HG03108 (cell line): Measurements from ENCODE around the gene NDST4.

Experiments
- ATAC-seq: cut with Tn5 transposase; IDR thresholded peaks from one replicate; pipeline ENCODE4 v1.9.1; 2021; ENCODE audit warnings: moderate library complexity; ENCODE audit not compliant: unreplicated experiment

NDST4 gene

GRCh38 chr4:115113506-115114106, at the start of gene NDST4:
Gene NDST4, minus strand, starts transcription at chr4:115113620. Its CDS starts 36,584 bp downstream, at chr4:115077036.
- no peak for ATAC-seq

- no peak for ATAC-seq
Observed at GRCh38 chr4:115159141-115159540, 45.7 kb upstream of the NDST4 start.

GRCh38 chr4:115158296-115158695, 44.9 kb upstream of the NDST4 start:
- ATAC-seq: no peak

- no peak for ATAC-seq
Observed at GRCh38 chr4:115154826-115155225, 41.4 kb upstream of the NDST4 start.

- no peak for ATAC-seq
Observed at GRCh38 chr4:115152965-115153364, 39.5 kb upstream of the NDST4 start.

GRCh38 chr4:115152081-115152480, 38.7 kb upstream of the NDST4 start:
- ATAC-seq: peak; percentile 63

GRCh38 chr4:115149106-115149505, 35.7 kb upstream of the NDST4 start:
- no peak for ATAC-seq

GRCh38 chr4:115145393-115146160, 32.2 kb upstream of the NDST4 start:
- no peak for ATAC-seq

GRCh38 chr4:115128037-115128436, 14.6 kb upstream of the NDST4 start:
- ATAC-seq: no peak

GRCh38 chr4:115126491-115126890, 13.1 kb upstream of the NDST4 start:
- no peak for ATAC-seq

GRCh38 chr4:115121351-115122043, 8.1 kb upstream of the NDST4 start:
- ATAC-seq: no peak

GRCh38 chr4:115119804-115120352, 6.5 kb upstream of the NDST4 start:
- ATAC-seq: no peak

GRCh38 chr4:115117651-115118050, 4.2 kb upstream of the NDST4 start:
- ATAC-seq: no peak

- no peak for ATAC-seq
Observed at GRCh38 chr4:115110191-115111181, 2.9 kb downstream of the NDST4 start.

GRCh38 chr4:115108850-115109249, 4.6 kb downstream of the NDST4 start:
- ATAC-seq: no peak

- no peak for ATAC-seq
Observed at GRCh38 chr4:115107411-115107810, 6.0 kb downstream of the NDST4 start.

- no peak for ATAC-seq
Observed at GRCh38 chr4:115101675-115102074, 11.7 kb downstream of the NDST4 start.

GRCh38 chr4:115090483-115091075, 22.8 kb downstream of the NDST4 start:
- ATAC-seq: peak; percentile 59

- ATAC-seq: no peak
Observed at GRCh38 chr4:115082633-115083032, 30.8 kb downstream of the NDST4 start.

- ATAC-seq: no peak
Observed at GRCh38 chr4:115076691-115077090, 36.7 kb downstream of the NDST4 start.
